GM19193 (cell line): ENCODE results near the gene EPHB1.

Experiments
- POLR2A ChIP-seq: IDR thresholded peaks from 4 replicates; pipeline ENCODE4 v1.6.1; 2011; ENCODE audit not compliant: insufficient read depth, insufficient read length; ENCODE audit errors: extremely low read depth

EPHB1 gene

DNA sequence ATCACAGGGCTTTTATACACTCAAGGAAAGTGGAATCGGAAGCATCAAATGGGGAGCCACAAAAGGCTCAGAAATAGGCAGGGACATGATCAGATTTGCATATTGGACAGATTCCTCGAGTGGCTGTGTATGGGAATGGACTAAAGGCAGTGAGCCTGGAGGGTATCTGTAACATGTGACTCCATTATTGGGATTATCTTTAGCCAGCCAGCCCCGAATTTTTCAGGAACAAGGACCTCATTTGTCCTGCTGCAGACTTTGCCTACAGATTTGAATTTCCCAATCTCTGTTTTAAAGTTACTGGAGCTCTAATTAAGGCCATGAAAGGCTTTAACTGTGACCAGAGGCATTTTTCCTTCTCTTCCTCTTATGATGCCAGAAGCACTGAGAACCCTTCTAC is 26.9 kb upstream of the EPHB1 start:
- no peak for TF ChIP-seq POLR2A

DNA sequence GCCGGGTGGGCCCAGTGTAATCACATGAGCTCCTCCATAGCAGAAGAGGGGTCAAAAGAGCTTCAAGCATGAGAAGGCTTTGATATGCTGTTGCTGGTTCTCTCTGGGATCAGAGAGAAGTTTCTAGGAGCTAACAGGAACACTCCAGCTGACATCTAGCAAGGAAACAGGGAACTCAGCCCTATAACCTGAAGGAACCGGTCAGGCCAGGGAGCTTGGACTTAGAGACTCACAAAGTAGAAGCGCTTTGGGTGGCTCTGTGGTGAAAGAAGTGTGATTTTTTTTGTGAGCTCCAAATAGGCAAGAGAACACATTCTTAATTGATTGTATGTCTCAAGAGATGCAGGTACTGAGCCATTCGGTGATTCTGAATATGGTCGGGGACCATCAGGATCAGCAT is 26.2 kb upstream of the EPHB1 start:
- no peak for TF ChIP-seq POLR2A

DNA sequence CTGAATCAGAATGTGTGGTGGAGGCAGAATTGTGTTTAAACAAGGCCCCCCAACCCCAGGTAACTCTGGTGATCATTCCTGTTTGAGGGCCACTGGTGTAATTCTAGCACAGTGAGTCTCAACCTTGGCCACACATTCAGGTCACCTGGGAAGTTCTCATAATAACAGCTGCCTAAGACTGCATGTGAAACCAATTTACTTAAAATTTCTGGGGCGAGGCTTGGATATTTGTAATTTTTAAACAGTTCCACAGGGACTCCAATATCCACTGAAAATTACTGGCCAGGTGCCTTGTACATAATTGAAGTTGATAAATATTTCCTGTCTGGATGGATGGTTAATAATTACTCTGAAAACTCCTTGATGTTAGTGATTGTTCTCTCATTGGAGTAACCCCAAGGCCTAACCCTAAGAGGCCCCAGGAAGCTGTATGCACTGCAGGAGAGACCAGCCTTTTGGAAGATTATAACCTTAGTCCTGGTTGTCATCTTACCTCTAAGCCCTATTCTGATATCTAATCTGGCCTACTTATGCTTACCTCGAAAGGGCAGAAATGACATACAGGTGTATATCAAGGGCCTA is 25.7 kb upstream of the EPHB1 start:
- TF ChIP-seq POLR2A = no peak

- TF ChIP-seq POLR2A = no peak
Observed at GRCh38 chr3:134772011-134772410, 23.0 kb upstream of the EPHB1 start.

GRCh38 chr3:134772591-134772990 is 22.5 kb upstream of the EPHB1 start:
- TF ChIP-seq POLR2A = no peak

DNA sequence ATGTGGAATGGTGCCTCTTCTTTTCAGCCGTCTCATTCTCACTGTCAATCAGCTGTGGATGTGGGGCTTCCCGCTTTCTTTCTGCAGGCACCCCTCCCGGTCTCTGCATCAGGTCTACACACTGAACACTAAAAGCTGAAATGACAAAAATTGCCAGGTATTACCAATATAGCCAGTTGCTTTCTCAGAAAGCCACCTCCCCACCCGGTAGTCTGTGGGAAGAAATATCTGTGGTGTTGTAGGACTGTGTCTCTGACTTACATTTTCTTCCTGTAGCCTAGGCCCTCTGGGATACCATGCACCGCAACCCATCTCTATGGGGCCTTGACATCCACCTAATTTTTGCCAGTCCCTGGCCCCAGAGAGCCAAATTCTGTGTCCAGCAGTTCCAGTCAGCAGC is 19.2 kb upstream of the EPHB1 start:
- TF ChIP-seq POLR2A = no peak

GRCh38 chr3:134776518-134776917 is 18.5 kb upstream of the EPHB1 start:
- TF ChIP-seq POLR2A = no peak

DNA sequence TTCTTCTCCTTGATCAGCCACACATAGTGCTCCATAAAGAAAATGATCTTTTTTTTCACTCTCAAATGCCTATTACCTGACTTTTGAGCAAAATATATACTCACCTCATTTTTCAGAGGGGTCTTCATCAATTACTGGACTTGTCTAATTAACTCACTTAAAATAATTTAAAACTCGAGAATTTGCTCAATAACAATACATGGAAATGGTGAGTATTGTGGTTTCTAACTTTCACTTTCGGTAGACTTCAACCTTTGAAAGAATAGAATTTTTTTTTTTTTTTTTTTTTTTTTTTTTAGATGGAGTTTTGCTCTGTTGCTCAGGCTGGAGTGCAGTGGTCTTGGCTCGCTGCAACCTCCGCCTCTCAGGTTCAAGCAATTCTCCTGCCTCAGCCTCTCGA is 17.7 kb upstream of the EPHB1 start:
- no peak for TF ChIP-seq POLR2A

GRCh38 chr3:134790065-134790464 is 5.0 kb upstream of the EPHB1 start:
- no peak for TF ChIP-seq POLR2A

DNA sequence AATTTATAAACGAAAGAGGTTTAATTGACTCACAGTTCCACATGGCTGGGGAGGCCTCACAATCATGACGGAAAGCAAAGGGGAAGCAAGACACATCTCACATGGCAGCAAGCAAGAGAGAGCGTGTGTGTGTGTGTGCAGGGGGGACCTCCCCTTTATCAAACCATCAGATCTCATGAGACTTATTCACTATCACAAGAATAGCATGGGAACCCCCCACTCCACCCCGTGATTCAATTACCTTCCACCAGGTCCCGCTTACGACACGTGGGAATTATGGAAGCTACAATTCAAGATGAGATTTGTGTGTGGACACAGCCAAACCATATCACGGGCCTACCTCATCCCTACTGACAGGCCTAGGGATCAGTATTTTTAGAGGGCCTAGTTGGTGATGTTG is 3.1 kb upstream of the EPHB1 start:
- TF ChIP-seq POLR2A = no peak

GRCh38 chr3:134792700-134793099 is 2.4 kb upstream of the EPHB1 start:
- no peak for TF ChIP-seq POLR2A

- no peak for TF ChIP-seq POLR2A
Observed at GRCh38 chr3:134793562-134793961, 1.5 kb upstream of the EPHB1 start.

- no peak for TF ChIP-seq POLR2A
Observed at GRCh38 chr3:134794323-134794722, 737 bp upstream of the EPHB1 start.

DNA sequence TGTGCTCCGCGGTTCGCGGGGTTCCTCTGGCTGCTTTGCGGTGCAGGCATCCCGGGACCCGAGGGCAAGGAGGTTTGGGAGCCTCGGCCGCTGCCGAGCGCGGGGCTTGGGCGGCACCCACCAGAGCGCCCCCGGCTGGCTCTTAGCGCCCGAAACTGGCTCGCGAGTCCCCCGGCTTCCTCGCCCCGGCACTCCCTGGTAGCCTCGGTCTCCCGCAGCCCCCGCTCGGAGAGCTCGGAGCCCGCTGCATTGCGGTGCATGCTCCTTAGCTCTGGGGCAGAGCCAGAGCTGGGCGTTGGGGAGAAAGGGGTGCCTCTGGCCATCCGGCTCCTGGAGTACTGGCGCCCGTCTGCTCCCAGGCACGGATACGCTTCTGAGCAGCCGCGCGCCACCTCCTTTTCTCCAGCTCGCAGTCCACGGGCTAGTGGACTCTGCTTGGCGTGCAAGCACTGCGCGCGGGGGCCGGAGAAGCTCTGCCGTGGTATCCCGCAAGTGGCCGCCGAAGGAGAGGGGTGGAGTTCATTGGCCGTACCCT is 753 bp downstream of the EPHB1 start:
- TF ChIP-seq POLR2A = no peak

DNA sequence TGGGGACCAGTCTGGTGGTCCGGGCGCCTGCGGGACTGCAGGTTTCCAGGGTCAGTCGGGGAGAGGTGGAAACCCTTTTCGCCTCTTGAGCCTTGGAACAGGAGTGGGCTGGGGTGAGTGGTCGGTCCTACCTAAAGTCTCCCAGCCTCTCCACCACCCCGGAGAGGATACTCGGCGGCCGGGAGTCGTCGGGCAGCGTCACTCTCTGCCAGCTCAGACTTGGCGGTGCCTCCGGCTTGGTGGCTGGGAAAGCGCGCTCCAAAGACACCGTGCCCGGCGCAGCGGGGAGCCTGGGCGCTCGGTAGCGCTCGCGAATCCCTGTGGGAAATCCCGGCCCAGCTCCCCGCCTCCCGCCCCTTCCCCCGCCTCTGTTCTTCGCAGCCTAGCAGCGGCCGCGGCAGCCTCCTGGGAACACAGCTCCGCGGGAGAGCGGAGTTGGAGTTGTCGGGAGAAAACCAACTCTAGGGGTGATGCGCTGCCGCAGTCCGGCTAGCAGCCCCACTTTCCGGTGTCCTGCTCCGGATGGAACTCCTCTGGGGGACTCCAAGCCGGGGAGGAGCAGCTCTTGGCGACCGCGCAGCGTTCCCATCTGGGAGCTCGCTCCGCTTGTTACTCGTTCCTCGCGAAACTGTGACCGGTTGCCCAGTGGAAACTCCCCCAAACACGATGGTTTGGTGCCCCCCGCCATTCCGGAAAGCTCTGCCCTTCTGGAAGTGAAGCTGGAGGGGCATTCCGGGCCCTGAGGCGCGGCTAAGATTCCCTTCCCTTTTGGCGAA is 1.4 kb downstream of the EPHB1 start:
- TF ChIP-seq POLR2A = no peak

- no peak for TF ChIP-seq POLR2A
Observed at GRCh38 chr3:134797057-134797740, 2.1 kb downstream of the EPHB1 start.

GRCh38 chr3:134797741-134798451 is 2.8 kb downstream of the EPHB1 start:
- no peak for TF ChIP-seq POLR2A
